K562 (cell line): ENCODE results near the gene ARMC6. TPM values are rescaled to one million over a fixed set of nuclear protein-coding genes. Genes with fewer than 3 reads are reported as not detected.

Source experiments
- CC2D1A ChIP-seq: fragments of 450-650 bp; IDR thresholded peaks from 2 replicates; pipeline ENCODE4 v1.6.1; 2017; ENCODE audit warnings: mild to moderate bottlenecking
- EZH2 ChIP-seq: IDR thresholded peaks from 2 replicates; pipeline ENCODE4 v1.6.1; 2012; ENCODE audit warnings: low read depth, mild to moderate bottlenecking, inconsistent platforms, low read length, borderline replicate concordance
- FUS ChIP-seq: fragments of 200-400 bp; formaldehyde crosslinking; optimal IDR thresholded peaks from 2 replicates; pipeline ENCODE3; 2017; ENCODE audit warnings: low read depth, low read length
- KDM1A ChIP-seq, 2 experiments: fragments of 450-650 bp; IDR thresholded peaks; 2 replicates each; pipeline ENCODE4 v1.6.1; 2016; ENCODE audit warnings: mild to moderate bottlenecking in 2 of 2
- L3MBTL2 ChIP-seq: fragments of 450-650 bp; IDR thresholded peaks from 2 replicates; pipeline ENCODE4 v1.6.1; 2016; ENCODE audit warnings: mild to moderate bottlenecking, moderate library complexity
- MAFK ChIP-seq: IDR thresholded peaks from 2 replicates; pipeline ENCODE4 v1.6.1; 2011; ENCODE audit warnings: low read length, improper control_type of control experiment
- PHB ChIP-seq: fragments of 250-450 bp; sonication (Bioruptor Pico); IDR thresholded peaks from 2 replicates; pipeline ENCODE4 v1.5.0; 2021
- RCOR1 ChIP-seq, 2 experiments: IDR thresholded peaks; 2 replicates each; pipeline ENCODE4 v1.6.1; 2012; ENCODE audit warnings: low read depth in 2 of 2, low read length in 2 of 2, borderline replicate concordance in 1 of 2, improper control_type of control experiment in 1 of 2
- SMC3 ChIP-seq: conservative IDR thresholded peaks from 2 replicates; pipeline ENCODE4 v1.6.1; 2011; ENCODE audit warnings: low read depth, low read length, improper control_type of control experiment; ENCODE audit not compliant: insufficient read depth
- SNAPC5 ChIP-seq: fragments of 250-450 bp; sonication (Bioruptor Pico); IDR thresholded peaks from 2 replicates; pipeline ENCODE4 v1.8.0; 2021; ENCODE audit warnings: moderate library complexity, mild to moderate bottlenecking, inconsistent platforms
- SPI1 ChIP-seq: IDR thresholded peaks from 2 replicates; pipeline ENCODE4 v1.6.1; 2011; ENCODE audit warnings: low read depth, low read length, control low read depth, borderline replicate concordance
- TAF1 ChIP-seq: IDR thresholded peaks from 2 replicates; pipeline ENCODE4 v1.6.1; 2011; ENCODE audit warnings: mild to moderate bottlenecking, low read length, moderate library complexity; ENCODE audit not compliant: insufficient read depth, control insufficient read depth, severe bottlenecking; ENCODE audit errors: extremely low read depth
- ZBED1 ChIP-seq: IDR thresholded peaks from 2 replicates; pipeline ENCODE4 v1.6.1; 2014
- ZNF174 ChIP-seq: fragments of 250-450 bp; sonication (Bioruptor Pico); IDR thresholded peaks from 2 replicates; pipeline ENCODE4 v1.4.0; 2020; ENCODE audit warnings: mild to moderate bottlenecking
- ZNF175 ChIP-seq: fragments of 200-800 bp; sonication (Bioruptor generic); IDR thresholded peaks from 2 replicates; pipeline ENCODE4 v1.6.1; 2016; ENCODE audit warnings: low read depth, mild to moderate bottlenecking, missing genetic modification characterization, missing compliant biosample characterization
- ZNF354B ChIP-seq: fragments of 250-450 bp; sonication (Bioruptor Pico); IDR thresholded peaks from 2 replicates; pipeline ENCODE4 v1.4.0; 2020
- ZNF707 ChIP-seq: fragments of 250-450 bp; sonication (Bioruptor Pico); conservative IDR thresholded peaks from 2 replicates; pipeline ENCODE4 v1.8.0; 2022; ENCODE audit warnings: inconsistent platforms, mild to moderate bottlenecking, moderate library complexity
- ZNF764 ChIP-seq: fragments of 250-450 bp; sonication (Bioruptor Pico); IDR thresholded peaks from 2 replicates; pipeline ENCODE4 v1.4.0; 2020; ENCODE audit warnings: low read depth, mild to moderate bottlenecking, moderate library complexity
- polyA plus RNA-seq, 8 experiments: library from polyadenylated mRNA; depleted of rRNA in 4 of 8; stranded (reverse) in 5 of 8; unstranded in 3 of 8; fragments of >200 nt; fragmentation: Nextera tagmentation in 2 of 8; fragmentation: Illumina TruSeq in 1 of 8; extraction: Ambion mirVana in 2 of 8; extraction: Trizol in 1 of 8; gene quantifications; 2 replicates each; pipeline versions ENCODE4 v1.2.1 to v1.2.3, GENCODE V29; 2011 to 2014; ENCODE audit warnings: inconsistent platforms in 1 of 8, missing spikeins in 1 of 8
- total RNA-seq, 7 experiments: library from RNA; depleted of rRNA in 6 of 7; stranded (reverse); fragments of >200 nt in 6 of 7; fragmentation: Illumina TruSeq in 2 of 7; extraction: Trizol in 2 of 7; gene quantifications; 2 replicates each; pipeline versions ENCODE4 v1.2.1 to v1.2.3, GENCODE V29; 2011 to 2021; ENCODE audit warnings: low replicate concordance in 1 of 7
- TF ChIP-seq, protein P1 (sequence below), 2 experiments: fragments of 450-650 bp in 1 of 2; sonication (generic) in 1 of 2; formaldehyde crosslinking in 1 of 2; IDR thresholded peaks; 2 replicates each; pipeline versions ENCODE4 v1.7.1 to v1.9.0; 2016 to 2022; ENCODE audit warnings: inconsistent platforms in 1 of 2, mild to moderate bottlenecking in 1 of 2, missing genetic modification reagents in 1 of 2

Gene ARMC6
- total and polyA plus RNA-seq, 9 of the 15 experiments (the other 6 are each of a cell fraction or from before 2014, with no cell fraction given): 2.1 to 93.4 (median 63.6) TPM

GRCh38 chr19:19059837-19060611 is 26.6 kb downstream of the ARMC6 start (continued):
- TF ChIP-seq, protein P1, sequence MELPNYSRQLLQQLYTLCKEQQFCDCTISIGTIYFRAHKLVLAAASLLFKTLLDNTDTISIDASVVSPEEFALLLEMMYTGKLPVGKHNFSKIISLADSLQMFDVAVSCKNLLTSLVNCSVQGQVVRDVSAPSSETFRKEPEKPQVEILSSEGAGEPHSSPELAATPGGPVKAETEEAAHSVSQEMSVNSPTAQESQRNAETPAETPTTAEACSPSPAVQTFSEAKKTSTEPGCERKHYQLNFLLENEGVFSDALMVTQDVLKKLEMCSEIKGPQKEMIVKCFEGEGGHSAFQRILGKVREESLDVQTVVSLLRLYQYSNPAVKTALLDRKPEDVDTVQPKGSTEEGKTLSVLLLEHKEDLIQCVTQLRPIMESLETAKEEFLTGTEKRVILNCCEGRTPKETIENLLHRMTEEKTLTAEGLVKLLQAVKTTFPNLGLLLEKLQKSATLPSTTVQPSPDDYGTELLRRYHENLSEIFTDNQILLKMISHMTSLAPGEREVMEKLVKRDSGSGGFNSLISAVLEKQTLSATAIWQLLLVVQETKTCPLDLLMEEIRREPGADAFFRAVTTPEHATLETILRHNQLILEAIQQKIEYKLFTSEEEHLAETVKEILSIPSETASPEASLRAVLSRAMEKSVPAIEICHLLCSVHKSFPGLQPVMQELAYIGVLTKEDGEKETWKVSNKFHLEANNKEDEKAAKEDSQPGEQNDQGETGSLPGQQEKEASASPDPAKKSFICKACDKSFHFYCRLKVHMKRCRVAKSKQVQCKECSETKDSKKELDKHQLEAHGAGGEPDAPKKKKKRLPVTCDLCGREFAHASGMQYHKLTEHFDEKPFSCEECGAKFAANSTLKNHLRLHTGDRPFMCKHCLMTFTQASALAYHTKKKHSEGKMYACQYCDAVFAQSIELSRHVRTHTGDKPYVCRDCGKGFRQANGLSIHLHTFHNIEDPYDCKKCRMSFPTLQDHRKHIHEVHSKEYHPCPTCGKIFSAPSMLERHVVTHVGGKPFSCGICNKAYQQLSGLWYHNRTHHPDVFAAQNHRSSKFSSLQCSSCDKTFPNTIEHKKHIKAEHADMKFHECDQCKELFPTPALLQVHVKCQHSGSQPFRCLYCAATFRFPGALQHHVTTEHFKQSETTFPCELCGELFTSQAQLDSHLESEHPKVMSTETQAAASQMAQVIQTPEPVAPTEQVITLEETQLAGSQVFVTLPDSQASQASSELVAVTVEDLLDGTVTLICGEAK (IDR thresholded peaks at IDR 0.05): no peak; the same call in 1 of the 2 replicates
- TF ChIP-seq, protein P1 (CRISPR knock-in tag; IDR thresholded peaks at IDR 0.05): no peak
- TF ChIP-seq ZBED1 (peak; percentile 90; the same call in 1 of the 2 replicates), ZNF175 (CRISPR knock-in tag) (no peak), CC2D1A (peak; percentile 95; the same call in 1 of the 2 replicates), SNAPC5 (CRISPR knock-in tag) (no peak), MAFK (no peak), ZNF707 (CRISPR knock-in tag) (no peak), SMC3 (peak; percentile 10; the same call in 1 of the 2 replicates), FUS (no peak), SPI1 (peak; percentile 64; the same call in 1 of the 2 replicates), EZH2 (no peak), ZNF764 (CRISPR knock-in tag) (no peak), PHB (CRISPR knock-in tag) (no peak), L3MBTL2 (peak; percentile 62), TAF1 (peak; percentile 39), RCOR1 (IDR thresholded peaks at IDR 0.05; ENCODE audit: borderline replicate concordance in 1 of 2, low read depth in 2 of 2, low read length in 2 of 2) (peak in 1 of 2 experiments; percentile 92; a peak in 3 of 4 replicates), KDM1A (IDR thresholded peaks at IDR 0.05) (peak; percentile 80 to 86), ZNF354B (no peak), ZNF174 (CRISPR knock-in tag) (no peak)
